B cell (primary cell): ENCODE measurements around the gene DENND5B. TPM values are rescaled to one million over a fixed set of nuclear protein-coding genes. Genes with fewer than 3 reads are reported as not detected.
A peak's percentile ranks its signal among the peaks of the same experiment; 100 is the strongest.

Experiments
- ATAC-seq: fragments of 200-7000 bp; cut with Tn5 transposase; one replicate; pipeline ENCODE4 v1.10.0; 2021; ENCODE audit warnings: low read depth, mild to moderate bottlenecking, moderate number of reproducible peaks, moderate library complexity
- CTCF ChIA-PET: fragments of 350-600 bp; sonication (Branson Sonifier 250); formaldehyde crosslinking; loops from one replicate; lab custom pipeline; 2021; ENCODE audit warnings: antibody characterized with exemption, inconsistent platforms; lab: Charles Lee
- POLR2A ChIA-PET: fragments of 350-600 bp; sonication (Branson Sonifier 250); formaldehyde crosslinking; loops from one replicate; lab custom pipeline; 2021; ENCODE audit warnings: antibody characterized with exemption; lab: Charles Lee
- DNase-seq: peaks from one replicate; pipeline ENCODE4 v3.0.0; 2013
- H2AFZ ChIP-seq: 2 replicates; pipeline ENCODE4 v1.6.1; 2012; ENCODE audit warnings: mild to moderate bottlenecking, low read depth, low read length; ENCODE audit not compliant: insufficient read depth, poor library complexity, severe bottlenecking
- H3K27ac ChIP-seq, 2 donors: 1 replicate in 1 of 2; 2 replicates in 1 of 2; pipeline ENCODE4 v1.5.1; 2012 to 2013; ENCODE audit warnings: low read length in 2 of 2, mild to moderate bottlenecking in 2 of 2, moderate library complexity in 1 of 2
- H3K27me3 ChIP-seq, 4 experiments: fragments of 200-600 bp in 1 of 4; sonication (generic) in 1 of 4; replicated peaks in 1 of 4; 1 replicate in 2 of 4; 2 replicates in 2 of 4; pipeline versions ENCODE4 v1.6.1 to v1.7.0; 2013 to 2016; ENCODE audit warnings: low read length in 3 of 4, mild to moderate bottlenecking in 2 of 4, mixed read lengths in 1 of 4, moderate library complexity in 1 of 4; ENCODE audit not compliant: insufficient read depth in 4 of 4, control insufficient read depth in 3 of 4; ENCODE audit errors: control extremely low read depth in 1 of 4
- H3K36me3 ChIP-seq, 2 experiments: replicated peaks in 1 of 2; 1 replicate in 1 of 2; 2 replicates in 1 of 2; pipeline versions ENCODE4 v1.6.1 to v1.7.1; 2013; ENCODE audit warnings: low read length in 1 of 2; ENCODE audit not compliant: insufficient read depth in 2 of 2, control insufficient read depth in 1 of 2; ENCODE audit errors: control extremely low read depth in 1 of 2, extremely low read depth in 1 of 2
- H3K4me1 ChIP-seq, 2 donors: fragments of 200-600 bp in 1 of 2; sonication (generic) in 1 of 2; 1 replicate in 1 of 2; 2 replicates in 1 of 2; pipeline versions ENCODE4 v1.5.1 to v1.6.1; 2013 to 2017; ENCODE audit warnings: low read length in 2 of 2; ENCODE audit not compliant: control insufficient read depth in 2 of 2, insufficient read depth in 2 of 2
- H3K4me2 ChIP-seq: replicated peaks from 2 replicates; pipeline ENCODE3; 2012; ENCODE audit warnings: mild to moderate bottlenecking, low read depth, low read length; ENCODE audit not compliant: poor library complexity, severe bottlenecking
- H3K4me3 ChIP-seq, 5 experiments: fragments of 200-600 bp in 1 of 5; sonication (generic) in 1 of 5; 1 replicate in 3 of 5; 2 replicates in 2 of 5; pipeline versions ENCODE4 v1.5.1 to v1.7.0; 2011 to 2016; ENCODE audit warnings: low read length in 4 of 5, mild to moderate bottlenecking in 4 of 5, low read depth in 2 of 5, control low read depth in 1 of 5, moderate library complexity in 1 of 5; ENCODE audit not compliant: insufficient read depth in 1 of 5; ENCODE audit errors: control extremely low read depth in 1 of 5, extremely low read depth in 1 of 5
- H3K79me2 ChIP-seq: fragments of 200-600 bp; sonication (generic); one replicate; pipeline ENCODE4 v1.6.0; 2016; ENCODE audit warnings: low read length; ENCODE audit not compliant: control insufficient read depth, insufficient read depth
- H3K9ac ChIP-seq: fragments of 200-600 bp; sonication (generic); 2 replicates; pipeline ENCODE4 v1.6.1; 2017; ENCODE audit warnings: mild to moderate bottlenecking, low read length, moderate library complexity
- H3K9me3 ChIP-seq, 3 donors: one replicate each; pipeline versions ENCODE4 v1.6.1 to v1.7.1; 2013; ENCODE audit warnings: low read length in 2 of 3; ENCODE audit not compliant: control insufficient read depth in 2 of 3, insufficient read depth in 1 of 3; ENCODE audit errors: control extremely low read depth in 1 of 3
- H4K20me1 ChIP-seq: 2 replicates; pipeline ENCODE4 v1.6.0; 2012; ENCODE audit warnings: mild to moderate bottlenecking, low read length; ENCODE audit not compliant: insufficient read depth, control insufficient read depth, poor library complexity, severe bottlenecking
- H3K27ac Mint-ChIP-seq: one replicate; pipeline ENCODE4 v1.8.0; 2021; ENCODE audit warnings: mixed read lengths
- H3K27me3 Mint-ChIP-seq: one replicate; pipeline ENCODE4 v1.8.0; 2021; ENCODE audit warnings: mixed read lengths
- H3K4me1 Mint-ChIP-seq: one replicate; pipeline ENCODE4 v1.8.0; 2021; ENCODE audit warnings: mixed read lengths
- H3K4me3 Mint-ChIP-seq: one replicate; pipeline ENCODE4 v1.8.0; 2021; ENCODE audit warnings: mixed read lengths
- H3K9me3 Mint-ChIP-seq: one replicate; pipeline ENCODE4 v1.8.0; 2022; ENCODE audit warnings: mixed read lengths; ENCODE audit not compliant: insufficient read depth
- CTCF ChIP-seq: fragments of 200-600 bp; IDR thresholded peaks from one replicate; pipeline ENCODE4 v1.8.0; 2022; ENCODE audit warnings: antibody characterized with exemption, mild to moderate bottlenecking
- EZH2 ChIP-seq: IDR thresholded peaks from 2 replicates; pipeline ENCODE4 v1.6.1; 2012; ENCODE audit warnings: borderline replicate concordance, low read depth, mild to moderate bottlenecking, moderate library complexity, low read length; ENCODE audit not compliant: insufficient read depth, poor library complexity, severe bottlenecking
- WGBS: methylation state at CpG from one replicate; pipeline ENCODE4 v1.1.5; 2013; ENCODE audit warnings: missing lambda C conversion rate; ENCODE audit not compliant: insufficient coverage; 5-methylcytosine and 5-hydroxymethylcytosine counted together
- intact Hi-C: fragments of 100-400 bp; cut with micrococcal nuclease; formaldehyde crosslinking; loops from one replicate; pipeline ENCODE4 v1.10.0; 2022
- polyA plus RNA-seq: library from polyadenylated mRNA; depleted of rRNA; stranded (reverse); fragments of >200 nt; gene quantifications from 2 replicates; pipeline ENCODE4 v1.2.3, GENCODE V29; 2012
- total RNA-seq, 2 donors: library from RNA; stranded (reverse); fragments of 120-200 nt in 1 of 2; gene quantifications; 1 replicate in 1 of 2; 2 replicates in 1 of 2; pipeline versions ENCODE4 v1.2.3 to v1.2.4, GENCODE V29; 2013 to 2022

DENND5B gene
- total and polyA plus RNA-seq, 2 donors (not counting 1 experiment from before 2014, with no cell fraction given) = 18.7 to 55.3 TPM

DNA sequence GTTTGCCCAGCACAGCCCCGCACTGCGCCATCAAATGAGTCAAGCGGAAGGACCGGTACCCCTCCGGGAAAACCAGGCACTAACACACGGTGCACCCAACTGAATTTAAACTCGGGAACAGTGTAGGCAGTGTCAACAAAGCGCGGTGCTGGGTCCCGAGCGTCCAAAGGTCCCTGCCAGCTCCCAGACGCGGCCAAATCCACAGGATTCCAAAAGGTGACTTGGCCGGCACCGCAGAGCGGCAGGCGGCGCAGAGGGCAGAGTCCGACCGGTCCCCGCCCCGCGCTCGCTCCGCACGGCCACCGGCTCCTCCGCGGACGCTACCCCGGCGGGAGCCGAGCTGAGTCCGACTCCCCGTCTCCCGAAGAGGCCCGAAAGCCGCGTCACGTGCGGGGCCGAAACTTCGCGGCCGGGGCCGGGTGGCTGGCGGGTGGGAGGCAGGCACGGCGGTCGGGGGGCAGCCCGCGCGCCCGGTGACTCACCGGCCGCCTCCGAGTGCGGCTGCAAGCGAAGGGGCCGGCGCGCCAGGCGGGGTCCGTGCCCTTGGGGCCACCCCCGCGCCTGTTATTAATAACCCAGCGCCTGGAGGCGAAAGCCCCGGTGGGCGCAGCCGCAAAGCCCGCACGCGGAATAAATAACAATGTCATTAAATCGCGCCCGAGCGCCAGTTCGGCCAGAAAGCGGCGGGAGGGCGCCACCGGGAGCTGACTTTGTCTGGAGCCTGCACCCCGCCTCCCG lies 863 bp downstream of the DENND5B start:
- peak overlapping the region; percentile 67 for H2AFZ ChIP-seq
- no peaks in the 10 kb centered on the region for H3K27me3 ChIP-seq
- WGBS = under 1% methylated on average over 85 of the region's 85 CpGs
- no peaks in the 10 kb centered on the region for H3K36me3 ChIP-seq
- DNase-seq (peak; percentile 78), ATAC-seq (peak; percentile 29)
- peaks cover 1 to 14% (median 8%) of the 10 kb centered on the region in 3 donors for H3K9me3 ChIP-seq
- Mint-ChIP-seq H3K27me3 (no peaks in the 10 kb centered on the region), H3K4me3 (peak overlapping the region; percentile 96), H3K4me1 (peaks cover 59% of the 10 kb centered on the region), H3K27ac (peak overlapping the region; percentile 99), H3K9me3 (peaks cover 7% of the 10 kb centered on the region)
- intact Hi-C loops = loop anchor here (10.0 kb wide), 2 partner anchors 55 to 135 kb away; partner anchors contain the start of gene AMN1
- H4K20me1 ChIP-seq = no peaks in the 10 kb centered on the region
- ChIA-PET POLR2A (interaction anchor here (0.5 to 2.2 kb wide), 8 partner anchors 9 to 1165 kb away, joined by 3 to 23 read pairs (median 6); partner anchors contain the start of gene YARS2), CTCF (interaction anchor here (0.5 to 1.9 kb wide), 5 partner anchors 46 to 867 kb away, joined by 3 to 7 read pairs (median 4); no protein-coding TSS in a partner anchor)
- peak overlapping the region; percentile 84 for H3K9ac ChIP-seq
- peak overlapping the region; percentile 65 to 95 (median 78) for H3K4me3 ChIP-seq
- H3K79me2 ChIP-seq = peaks cover 56% of the 10 kb centered on the region
- H3K4me2 ChIP-seq = peak overlapping the region; percentile 74
- peak overlapping the region; percentile 85 to 94 for H3K27ac ChIP-seq
- peaks cover 49 to 56% of the 10 kb centered on the region in 2 donors for H3K4me1 ChIP-seq
- no peak for TF ChIP-seq EZH2
- TF ChIP-seq CTCF = no peak

DNA sequence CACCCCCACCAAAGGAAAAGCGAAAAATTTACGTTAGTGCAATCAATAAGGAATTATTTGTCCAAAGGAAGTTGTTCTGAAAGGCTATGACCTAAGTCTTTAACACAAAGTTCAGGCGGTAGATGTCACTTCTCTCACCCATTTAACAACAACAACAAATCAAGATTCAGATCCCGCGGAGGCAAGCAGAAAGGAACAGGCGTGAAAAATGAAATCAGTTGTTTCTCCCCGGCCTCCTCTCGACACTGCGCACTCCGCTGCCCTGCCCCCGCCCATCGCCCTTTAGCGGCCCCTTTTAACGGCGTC lies 1.4 kb downstream of the DENND5B start:
- ChIA-PET CTCF (no interaction called here), POLR2A (interaction anchor here (1.0 to 2.2 kb wide), 4 partner anchors 9 to 48 kb away, joined by 4 to 23 read pairs (median 12); no protein-coding TSS in a partner anchor)
- Histone ChIP-seq H3K27ac (peak overlapping the region; percentile 85 to 94), H3K27me3 (no peaks in the 10 kb centered on the region), H4K20me1 (no peaks in the 10 kb centered on the region), H3K9me3 (peaks cover 1 to 16% (median 13%) of the 10 kb centered on the region in 3 donors), H3K4me3 (peak overlapping the region; percentile 65 to 95 (median 78)), H2AFZ (peak overlapping the region; percentile 67), H3K36me3 (no peaks in the 10 kb centered on the region), H3K9ac (peak overlapping the region; percentile 84), H3K79me2 (peaks cover 61% of the 10 kb centered on the region), H3K4me1 (peaks cover 52 to 60% of the 10 kb centered on the region in 2 donors), H3K4me2 (peak overlapping the region; percentile 74)
- Mint-ChIP-seq H3K9me3 (peaks cover 7% of the 10 kb centered on the region), H3K27me3 (no peaks in the 10 kb centered on the region), H3K4me1 (peaks cover 63% of the 10 kb centered on the region), H3K4me3 (peak overlapping the region; percentile 96), H3K27ac (peak overlapping the region; percentile 99)
- intact Hi-C loops = loop anchor here (10.0 kb wide), 1 partner anchor 55 kb away; no protein-coding TSS in a partner anchor
- TF ChIP-seq CTCF (no peak), EZH2 (no peak)
- peak; percentile 66 for ATAC-seq
- WGBS = 0% methylated on average over 13 of the region's 15 CpGs
- peak; percentile 82 for DNase-seq
